HG03521 (cell line): ENCODE data around the gene SCFD2.
"Not testable (repeated sequence)": the region's sequence is repeated elsewhere in the genome, so short reads cannot be mapped to it uniquely, and the experiment has no call there.

Experiments
- ATAC-seq: cut with Tn5 transposase; IDR thresholded peaks from one replicate; pipeline ENCODE4 v1.9.1; 2021; ENCODE audit warnings: mild to moderate bottlenecking, moderate library complexity; ENCODE audit not compliant: unreplicated experiment

Gene SCFD2

GRCh38 chr4:53267026-53267425 is 98.8 kb downstream of the SCFD2 start:
- ATAC-seq: no peak

GRCh38 chr4:53255986-53256385 is 109.9 kb downstream of the SCFD2 start:
- not testable (repeated sequence) for ATAC-seq

GRCh38 chr4:53240573-53240972 is 125.3 kb downstream of the SCFD2 start:
- ATAC-seq: no peak

GRCh38 chr4:53238352-53238751 is 127.5 kb downstream of the SCFD2 start:
- ATAC-seq: not testable (repeated sequence)

- ATAC-seq: not testable (repeated sequence)
Measured at GRCh38 chr4:53237811-53238210, 128.1 kb downstream of the SCFD2 start.

GRCh38 chr4:53236624-53237023 is 129.2 kb downstream of the SCFD2 start:
- ATAC-seq: not testable (repeated sequence)

- ATAC-seq: no peak
Measured at GRCh38 chr4:53235547-53235946, 130.3 kb downstream of the SCFD2 start.

GRCh38 chr4:53234669-53235068 is 131.2 kb downstream of the SCFD2 start:
- ATAC-seq: no peak

- no peak for ATAC-seq
Measured at GRCh38 chr4:53234111-53234510, 131.8 kb downstream of the SCFD2 start.

- ATAC-seq: no peak
Measured at GRCh38 chr4:53233114-53233795, 132.6 kb downstream of the SCFD2 start.

- ATAC-seq: no peak
Measured at GRCh38 chr4:53232371-53232770, 133.5 kb downstream of the SCFD2 start.

- ATAC-seq: no peak
Measured at GRCh38 chr4:53228036-53228435, 137.8 kb downstream of the SCFD2 start.

- ATAC-seq: no peak
Measured at GRCh38 chr4:53227451-53227850, 138.4 kb downstream of the SCFD2 start.

- no peak for ATAC-seq
Measured at GRCh38 chr4:53221832-53222480, 143.9 kb downstream of the SCFD2 start.

GRCh38 chr4:53219148-53219547 is 146.7 kb downstream of the SCFD2 start:
- not testable (repeated sequence) for ATAC-seq

GRCh38 chr4:53208753-53209152 is 157.1 kb downstream of the SCFD2 start:
- no peak for ATAC-seq

- ATAC-seq: no peak
Measured at GRCh38 chr4:53205970-53206369, 159.9 kb downstream of the SCFD2 start.

GRCh38 chr4:53199356-53199755 is 166.5 kb downstream of the SCFD2 start:
- ATAC-seq: no peak

GRCh38 chr4:53197772-53198142 is 168.1 kb downstream of the SCFD2 start:
- ATAC-seq: no peak

- ATAC-seq: no peak
Measured at GRCh38 chr4:53196882-53197771, 168.7 kb downstream of the SCFD2 start.

- ATAC-seq: no peak
Measured at GRCh38 chr4:53195815-53196661, 169.8 kb downstream of the SCFD2 start.
